Measurements from ENCODE around the gene LTB. TPM values are rescaled to one million over a fixed set of nuclear protein-coding genes. Genes with fewer than 3 reads are reported as not detected.
A peak's percentile ranks its signal among the peaks of the same experiment; 100 is the strongest.

LTB gene
- total and polyA plus RNA-seq, 2 of the 4 experiments (the other 2 are of a cell fraction), result not detected

GRCh38 chr6:31622684-31623091, 40.5 kb upstream of the LTB start:
- no peak overlapping the region for H2AK9ac ChIP-seq (replicated peaks; ENCODE audit: low read depth, low read length, poor library complexity)
- intact Hi-C loops (cut with micrococcal nuclease), result no loop called here
- 60% methylated on average over 2 of the region's 10 CpGs; no CpG with 5 or more reads in 1 of the 2 experiments for WGBS, 2 experiments (ENCODE audit: extremely low coverage in 2 of 2, insufficient read length in 1 of 2)
- H3K79me1 ChIP-seq (ENCODE audit: low read depth in 1 of 2, low read length in 2 of 2), result peaks cover 22 to 56% of the 10 kb centered on the region in 2 experiments
- no peak overlapping the region for H2AFZ ChIP-seq (replicated peaks; ENCODE audit: low read length, poor library complexity)
- H3K27me3 ChIP-seq (ENCODE audit: control insufficient read depth, insufficient read depth, low read length), result no peaks in the 10 kb centered on the region
- in situ Hi-C loops (cut with MboI; ENCODE audit: low sequenced_read_pairs), result no loop called here
- no peak overlapping the region for H3K4me3 ChIP-seq (ENCODE audit: insufficient read depth, low read depth, low read length)
- H3K23ac ChIP-seq (ENCODE audit: low read depth, low read length), result peak overlapping the region; percentile 99; the same call in 1 of the 2 replicates
- POLR2A ChIA-PET (ENCODE audit: unreplicated experiment), result interaction anchor here (0.6 kb wide), 1 partner anchor 216 kb away, joined by 4 read pairs; no protein-coding TSS in a partner anchor
- peaks cover 6% of the 10 kb centered on the region for H3K9me1 ChIP-seq (ENCODE audit: insufficient read depth, low read length)
- H2BK5ac ChIP-seq (ENCODE audit: low read depth, low read length, poor library complexity, severe bottlenecking), result peak overlapping the region; percentile 15
- no peak overlapping the region for H3K4ac ChIP-seq (ENCODE audit: low read depth, low read length)
- no peak overlapping the region for H3K56ac ChIP-seq (ENCODE audit: extremely low read depth, insufficient read depth, low read length)
- H2BK120ac ChIP-seq (ENCODE audit: low read depth, low read length), result no peak overlapping the region
- H4K91ac ChIP-seq (ENCODE audit: insufficient read depth, low read depth, low read length), result no peak overlapping the region
- H3K4me1 ChIP-seq (ENCODE audit: control insufficient read depth, insufficient read depth, low read length), result no peaks in the 10 kb centered on the region
- peaks cover 50% of the 10 kb centered on the region for H4K20me1 ChIP-seq (ENCODE audit: insufficient read depth, low read length)
- dilution Hi-C loops (cut with HindIII; ENCODE audit: low sequenced_read_pairs, unreplicated experiment), result no loop called here
- CTCF ChIA-PET, result interaction anchor here (1.3 kb wide), 1 partner anchor 15 kb away, joined by 4 read pairs; no protein-coding TSS in a partner anchor
- H3K9me3 ChIP-seq (ENCODE audit: control insufficient read depth, insufficient read depth, low read length), result no peaks in the 10 kb centered on the region
- H2BK15ac ChIP-seq (ENCODE audit: low read depth, low read length), result no peak overlapping the region
- BruUV-seq (replicated peaks), result no TSS peak
- peaks cover 47% of the 10 kb centered on the region for H3K36me3 ChIP-seq (ENCODE audit: control insufficient read depth, insufficient read depth, low read length)
- no peak overlapping the region for H2BK20ac ChIP-seq (ENCODE audit: low read depth, low read length)
- peak overlapping the region; percentile 100; the same call in 1 of the 2 replicates for H3K9ac ChIP-seq (ENCODE audit: low read depth, low read length)
- no peak overlapping the region for H3K27ac ChIP-seq (ENCODE audit: insufficient read depth, low read length)
- H3K14ac ChIP-seq (replicated peaks; ENCODE audit: low read depth, low read length), result no peak overlapping the region
- H4K5ac ChIP-seq (ENCODE audit: low read depth, low read length), result no peak overlapping the region
- ATAC-seq (ENCODE audit: low read depth) (no peak), DNase-seq (no peak)
- H2AK5ac ChIP-seq (ENCODE audit: low read depth, low read length), result no peak overlapping the region
- H3K4me2 ChIP-seq (ENCODE audit: low read depth, low read length), result peak overlapping the region; percentile 98
- TF ChIP-seq RAD21 (IDR thresholded peaks at IDR 0.05; ENCODE audit: low read length) (no peak), MAZ (IDR thresholded peaks at IDR 0.05; ENCODE audit: borderline replicate concordance, low read depth, low read length) (no peak), ELK1 (IDR thresholded peaks at IDR 0.05; ENCODE audit: borderline replicate concordance, low read depth, low read length) (no peak), RCOR1 (IDR thresholded peaks at IDR 0.05; ENCODE audit: insufficient replicate concordance, low read length) (no peak), MXI1 (IDR thresholded peaks at IDR 0.05; ENCODE audit: borderline replicate concordance, low read depth, low read length) (no peak)
- no peak overlapping the region for H3K18ac ChIP-seq (ENCODE audit: low read depth, low read length)
- H4K8ac ChIP-seq (ENCODE audit: low read depth in 2 of 2, low read length in 2 of 2), result no peak overlapping the region
